OCI-LY3 (cell line): ENCODE data around the gene CLDND1.

Source experiments
- H2AFZ ChIP-seq: fragments of 200-600, 300-600 bp; shearing (Covaris generic); 2 replicates; pipeline ENCODE4 v1.6.0; 2014; ENCODE audit warnings: antibody characterized with exemption, low read depth, low read length
- H3K27ac ChIP-seq: fragments of 200-600, 300-600 bp; sonication (generic); 2 replicates; pipeline ENCODE4 v1.5.1; 2014; ENCODE audit warnings: mild to moderate bottlenecking, low read length, moderate library complexity, mixed read lengths
- H3K27me3 ChIP-seq: fragments of 200-600, 300-600 bp; sonication (generic); 2 replicates; pipeline ENCODE4 v1.6.1; 2014; ENCODE audit warnings: low read depth, low read length, mixed read lengths
- H3K36me3 ChIP-seq: fragments of 200-600, 300-600 bp; sonication (generic); replicated peaks from 2 replicates; pipeline ENCODE3; 2014; ENCODE audit warnings: low read depth, low read length, mixed read lengths
- H3K4me1 ChIP-seq: fragments of 300-600, 200-600 bp; sonication (generic); 2 replicates; pipeline ENCODE4 v1.6.1; 2014; ENCODE audit warnings: low read length, mixed read lengths
- H3K4me2 ChIP-seq: fragments of 200-600, 300-600 bp; sonication (generic); 2 replicates; pipeline ENCODE4 v1.6.1; 2014; ENCODE audit warnings: low read length, mixed read lengths
- H3K4me3 ChIP-seq: fragments of 300-600, 200-600 bp; sonication (generic); 2 replicates; pipeline ENCODE4 v1.5.1; 2014; ENCODE audit warnings: antibody characterized with exemption, mild to moderate bottlenecking, low read length, moderate library complexity
- H3K79me2 ChIP-seq: fragments of 300-600, 200-600 bp; shearing (Covaris generic); 2 replicates; pipeline ENCODE4 v1.6.1; 2014; ENCODE audit warnings: mild to moderate bottlenecking, low read length, mixed read lengths
- H3K9ac ChIP-seq: fragments of 300-600, 200-600 bp; shearing (Covaris generic); 2 replicates; pipeline ENCODE4 v1.6.0; 2014; ENCODE audit warnings: mild to moderate bottlenecking, low read length, moderate library complexity
- H3K9me3 ChIP-seq: fragments of 200-600, 300-600 bp; shearing (Covaris generic); 2 replicates; pipeline ENCODE4 v1.6.1; 2014; ENCODE audit warnings: low read length, mixed read lengths; ENCODE audit not compliant: insufficient read depth
- H4K20me1 ChIP-seq: fragments of 200-600, 300-600 bp; sonication (generic); 2 replicates; pipeline ENCODE4 v1.6.1; 2016; ENCODE audit warnings: low read length, mixed read lengths; ENCODE audit not compliant: insufficient read depth
- EZH2phosphoT487 ChIP-seq: fragments of 200-600 bp; shearing (Covaris generic); IDR thresholded peaks from 2 replicates; pipeline ENCODE4 v1.6.1; 2018; ENCODE audit warnings: antibody characterized with exemption, mixed run types, low read depth
- TF ChIP-seq, protein P1 (sequence below): fragments of 200-600, 300-600 bp; sonication (generic); IDR thresholded peaks from 2 replicates; pipeline ENCODE4 v1.5.1; 2014; ENCODE audit warnings: antibody characterized with exemption, low read length, low read depth

The CLDND1 gene

GRCh38 chr3:98522544-98523281 is at the start of gene CLDND1:
TSS of gene CLDND1 (minus strand) at chr3:98522902. CDS start at chr3:98521424, 1,478 bp downstream.
- H3K27me3 ChIP-seq, result peaks cover 4% of the 10 kb centered on the region; the same call in 1 of the 2 replicates
- peak within 1 kb of the TSS; percentile 88 for H3K4me2 ChIP-seq
- peak within 1 kb of the TSS; percentile 37 for H3K27ac ChIP-seq
- peaks cover 29% of the 10 kb centered on the region for H3K36me3 ChIP-seq
- H3K4me1 ChIP-seq, result peaks cover 10% of the 10 kb centered on the region
- H3K9me3 ChIP-seq, result no peaks in the 10 kb centered on the region
- H2AFZ ChIP-seq, result peak within 1 kb of the TSS; percentile 100
- no peak for TF ChIP-seq EZH2phosphoT487
- TF ChIP-seq, protein P1, sequence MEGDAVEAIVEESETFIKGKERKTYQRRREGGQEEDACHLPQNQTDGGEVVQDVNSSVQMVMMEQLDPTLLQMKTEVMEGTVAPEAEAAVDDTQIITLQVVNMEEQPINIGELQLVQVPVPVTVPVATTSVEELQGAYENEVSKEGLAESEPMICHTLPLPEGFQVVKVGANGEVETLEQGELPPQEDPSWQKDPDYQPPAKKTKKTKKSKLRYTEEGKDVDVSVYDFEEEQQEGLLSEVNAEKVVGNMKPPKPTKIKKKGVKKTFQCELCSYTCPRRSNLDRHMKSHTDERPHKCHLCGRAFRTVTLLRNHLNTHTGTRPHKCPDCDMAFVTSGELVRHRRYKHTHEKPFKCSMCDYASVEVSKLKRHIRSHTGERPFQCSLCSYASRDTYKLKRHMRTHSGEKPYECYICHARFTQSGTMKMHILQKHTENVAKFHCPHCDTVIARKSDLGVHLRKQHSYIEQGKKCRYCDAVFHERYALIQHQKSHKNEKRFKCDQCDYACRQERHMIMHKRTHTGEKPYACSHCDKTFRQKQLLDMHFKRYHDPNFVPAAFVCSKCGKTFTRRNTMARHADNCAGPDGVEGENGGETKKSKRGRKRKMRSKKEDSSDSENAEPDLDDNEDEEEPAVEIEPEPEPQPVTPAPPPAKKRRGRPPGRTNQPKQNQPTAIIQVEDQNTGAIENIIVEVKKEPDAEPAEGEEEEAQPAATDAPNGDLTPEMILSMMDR, result no peak
- H3K9ac ChIP-seq, result peak within 1 kb of the TSS; percentile 93
- H4K20me1 ChIP-seq, result peaks cover 7% of the 10 kb centered on the region; the same call in 1 of the 2 replicates
- H3K79me2 ChIP-seq, result peaks cover 21% of the 10 kb centered on the region
- H3K4me3 ChIP-seq, result peak within 1 kb of the TSS; percentile 98

GRCh38 chr3:98568402-98568801 is 45.7 kb upstream of the CLDND1 start:
- peaks cover 20% of the 10 kb centered on the region for H3K4me1 ChIP-seq
- H3K27ac ChIP-seq, result no peak overlapping the region
- peaks cover 8% of the 10 kb centered on the region for H3K27me3 ChIP-seq
- no peaks in the 10 kb centered on the region for H4K20me1 ChIP-seq
- no peak overlapping the region for H3K4me3 ChIP-seq
- H3K9ac ChIP-seq, result no peak overlapping the region
- H3K9me3 ChIP-seq, result no peaks in the 10 kb centered on the region
- H3K36me3 ChIP-seq, result no peaks in the 10 kb centered on the region
- no peaks in the 10 kb centered on the region for H3K79me2 ChIP-seq
- no peak overlapping the region for H2AFZ ChIP-seq
- no peak for TF ChIP-seq EZH2phosphoT487
- TF ChIP-seq, protein P1, result no peak
- no peak overlapping the region for H3K4me2 ChIP-seq

- TF ChIP-seq, protein P1, result no peak
- no peak for TF ChIP-seq EZH2phosphoT487
- Histone ChIP-seq H3K4me3 (no peak overlapping the region), H2AFZ (no peak overlapping the region), H3K27me3 (peaks cover 11% of the 10 kb centered on the region), H3K27ac (no peak overlapping the region), H3K9me3 (no peaks in the 10 kb centered on the region), H3K4me1 (peaks cover 23% of the 10 kb centered on the region), H4K20me1 (no peaks in the 10 kb centered on the region), H3K79me2 (no peaks in the 10 kb centered on the region), H3K9ac (no peak overlapping the region), H3K4me2 (no peak overlapping the region), H3K36me3 (no peaks in the 10 kb centered on the region)
Measured at GRCh38 chr3:98567666-98568270, 45.1 kb upstream of the CLDND1 start.

DNA sequence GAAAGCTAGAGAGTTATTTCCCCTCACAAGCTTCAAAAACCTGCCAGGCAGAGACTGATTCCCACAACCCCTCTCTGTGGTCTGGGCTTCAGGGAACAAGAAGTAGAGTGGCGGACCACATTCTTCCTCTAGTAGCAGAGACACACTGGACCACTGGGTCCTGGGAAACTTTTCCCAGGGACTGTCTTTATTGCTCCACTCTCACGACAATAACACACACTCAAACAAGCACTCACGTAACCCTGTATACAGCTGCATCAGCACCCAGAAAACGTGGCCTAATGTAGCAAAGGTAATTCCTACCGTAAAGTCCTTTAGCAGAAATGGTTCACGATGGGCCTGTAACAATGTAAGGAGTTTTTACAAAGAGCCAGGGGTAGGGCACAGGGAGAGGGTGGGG is 43.1 kb upstream of the CLDND1 start:
- Histone ChIP-seq H3K4me1 (peaks cover 28% of the 10 kb centered on the region), H3K4me2 (no peak overlapping the region), H2AFZ (no peak overlapping the region), H3K9me3 (no peaks in the 10 kb centered on the region), H3K9ac (no peak overlapping the region), H3K4me3 (no peak overlapping the region), H3K36me3 (no peaks in the 10 kb centered on the region), H3K27ac (no peak overlapping the region), H3K79me2 (no peaks in the 10 kb centered on the region), H3K27me3 (peaks cover 16% of the 10 kb centered on the region), H4K20me1 (no peaks in the 10 kb centered on the region)
- no peak for TF ChIP-seq EZH2phosphoT487
- TF ChIP-seq, protein P1, result no peak
